ENCODE measurements around the gene CXorf49.
"Not testable (repeated sequence)": the region's sequence is repeated elsewhere in the genome, so short reads cannot be mapped to it uniquely, and the experiment has no call there.

CXorf49 gene

GRCh38 chrX:71671043-71671780 is 46.9 kb downstream of the CXorf49 start:
- WGBS (ENCODE audit: insufficient coverage, insufficient read length): no CpG with 5 or more reads among the region's 12 CpGs
- Histone ChIP-seq H3K27ac (ENCODE audit: low read length) (no peak overlapping the region), H3K4me1 (ENCODE audit: control insufficient read depth, insufficient read depth, low read length) (no peaks in the 10 kb centered on the region; the same call in 1 of the 2 replicates), H3K9me3 (ENCODE audit: control insufficient read depth, insufficient read depth, low read length) (no peaks in the 10 kb centered on the region), H3K4me3 (ENCODE audit: low read length) (no peak overlapping the region), H3K27me3 (ENCODE audit: control insufficient read depth, insufficient read depth, low read length) (no peaks in the 10 kb centered on the region), H3K36me3 (ENCODE audit: control insufficient read depth, insufficient read depth, low read length) (no peaks in the 10 kb centered on the region)
- DNase-seq (ENCODE audit: low read depth, low spot score): no peak

GRCh38 chrX:71669947-71670346 is 48.1 kb downstream of the CXorf49 start:
- peak; percentile 25 for DNase-seq (ENCODE audit: low read depth, low spot score)
- H3K36me3 ChIP-seq (ENCODE audit: control insufficient read depth, insufficient read depth, low read length); H3K4me3 ChIP-seq (ENCODE audit: low read length); H3K27ac ChIP-seq (ENCODE audit: low read length); H3K4me1 ChIP-seq (ENCODE audit: control insufficient read depth, insufficient read depth, low read length); H3K27me3 ChIP-seq (ENCODE audit: control insufficient read depth, insufficient read depth, low read length); H3K9me3 ChIP-seq (ENCODE audit: control insufficient read depth, insufficient read depth, low read length): not testable (repeated sequence)
- WGBS (ENCODE audit: insufficient coverage, insufficient read length): no CpG with 5 or more reads among the region's 10 CpGs

GRCh38 chrX:71669492-71669891 is 48.6 kb downstream of the CXorf49 start:
- no peak overlapping the region for H3K4me3 ChIP-seq (ENCODE audit: low read length)
- H3K36me3 ChIP-seq (ENCODE audit: control insufficient read depth, insufficient read depth, low read length): no peaks in the 10 kb centered on the region
- no CpG with 5 or more reads among the region's 13 CpGs for WGBS (ENCODE audit: insufficient coverage, insufficient read length)
- H3K4me1 ChIP-seq (ENCODE audit: control insufficient read depth, insufficient read depth, low read length): no peaks in the 10 kb centered on the region; the same call in 1 of the 2 replicates
- H3K27me3 ChIP-seq (ENCODE audit: control insufficient read depth, insufficient read depth, low read length): no peaks in the 10 kb centered on the region
- H3K27ac ChIP-seq (ENCODE audit: low read length): no peak overlapping the region
- H3K9me3 ChIP-seq (ENCODE audit: control insufficient read depth, insufficient read depth, low read length): no peaks in the 10 kb centered on the region
- DNase-seq (ENCODE audit: low read depth, low spot score): no peak

- Histone ChIP-seq H3K27me3 (ENCODE audit: control insufficient read depth, insufficient read depth, low read length) (no peaks in the 10 kb centered on the region), H3K4me3 (ENCODE audit: low read length) (no peak overlapping the region), H3K27ac (ENCODE audit: low read length) (no peak overlapping the region), H3K9me3 (ENCODE audit: control insufficient read depth, insufficient read depth, low read length) (no peaks in the 10 kb centered on the region), H3K36me3 (ENCODE audit: control insufficient read depth, insufficient read depth, low read length) (no peaks in the 10 kb centered on the region), H3K4me1 (ENCODE audit: control insufficient read depth, insufficient read depth, low read length) (no peaks in the 10 kb centered on the region; the same call in 1 of the 2 replicates)
- DNase-seq (ENCODE audit: low read depth, low spot score): no peak
- WGBS (ENCODE audit: insufficient coverage, insufficient read length): no CpG with 5 or more reads among the region's 16 CpGs
Observed at GRCh38 chrX:71668248-71668595, 49.9 kb downstream of the CXorf49 start.

GRCh38 chrX:71667328-71668247 is 50.5 kb downstream of the CXorf49 start, which contains the start of gene LOC101059915:
Gene LOC101059915 (plus strand): TSS chrX:71667546.
- no peaks in the 10 kb centered on the region; the same call in 1 of the 2 replicates for H3K4me1 ChIP-seq (ENCODE audit: control insufficient read depth, insufficient read depth, low read length)

GRCh38 chrX:71666240-71667223 is 51.6 kb downstream of the CXorf49 start:
- H3K4me3 ChIP-seq (ENCODE audit: low read length): no peak overlapping the region
- no CpG with 5 or more reads among the region's 48 CpGs for WGBS (ENCODE audit: insufficient coverage, insufficient read length)
- DNase-seq (ENCODE audit: low read depth, low spot score): no peak
- no peak overlapping the region for H3K27ac ChIP-seq (ENCODE audit: low read length)
- H3K9me3 ChIP-seq (ENCODE audit: control insufficient read depth, insufficient read depth, low read length): no peaks in the 10 kb centered on the region
- H3K27me3 ChIP-seq (ENCODE audit: control insufficient read depth, insufficient read depth, low read length): no peaks in the 10 kb centered on the region
- H3K4me1 ChIP-seq (ENCODE audit: control insufficient read depth, insufficient read depth, low read length): no peaks in the 10 kb centered on the region
- H3K36me3 ChIP-seq (ENCODE audit: control insufficient read depth, insufficient read depth, low read length): no peaks in the 10 kb centered on the region

More at GRCh38 chrX:71667328-71668247, 50.5 kb downstream of the CXorf49 start, which contains the start of gene LOC101059915:
- H3K36me3 ChIP-seq (ENCODE audit: control insufficient read depth, insufficient read depth, low read length): no peaks in the 10 kb centered on the region
- H3K27me3 ChIP-seq (ENCODE audit: control insufficient read depth, insufficient read depth, low read length): no peaks in the 10 kb centered on the region
- no peak within 1 kb of the TSS for H3K4me3 ChIP-seq (ENCODE audit: low read length)
- whole genome bisulfite sequencing (ENCODE audit: insufficient coverage, insufficient read length): no CpG with 5 or more reads among the region's 50 CpGs
- no peak for DNase-seq (ENCODE audit: low read depth, low spot score)
- no peak within 1 kb of the TSS for H3K27ac ChIP-seq (ENCODE audit: low read length)
- no peaks in the 10 kb centered on the region for H3K9me3 ChIP-seq (ENCODE audit: control insufficient read depth, insufficient read depth, low read length)

- Histone ChIP-seq H3K4me1 (ENCODE audit: control insufficient read depth, insufficient read depth, low read length) (no peaks in the 10 kb centered on the region), H3K9me3 (ENCODE audit: control insufficient read depth, insufficient read depth, low read length) (no peaks in the 10 kb centered on the region), H3K27ac (ENCODE audit: low read length) (no peak overlapping the region), H3K27me3 (ENCODE audit: control insufficient read depth, insufficient read depth, low read length) (no peaks in the 10 kb centered on the region), H3K4me3 (ENCODE audit: low read length) (no peak overlapping the region), H3K36me3 (ENCODE audit: control insufficient read depth, insufficient read depth, low read length) (no peaks in the 10 kb centered on the region)
- no CpG with 5 or more reads among the region's 10 CpGs for WGBS (ENCODE audit: insufficient coverage, insufficient read length)
- DNase-seq (ENCODE audit: low read depth, low spot score): no peak
Observed at GRCh38 chrX:71665747-71666146, 52.3 kb downstream of the CXorf49 start.

GRCh38 chrX:71664889-71665491 is 53.1 kb downstream of the CXorf49 start:
- WGBS (ENCODE audit: insufficient coverage, insufficient read length): no CpG with 5 or more reads among the region's 16 CpGs
- H3K36me3 ChIP-seq (ENCODE audit: control insufficient read depth, insufficient read depth, low read length): no peaks in the 10 kb centered on the region
- no peaks in the 10 kb centered on the region for H3K27me3 ChIP-seq (ENCODE audit: control insufficient read depth, insufficient read depth, low read length)
- H3K4me1 ChIP-seq (ENCODE audit: control insufficient read depth, insufficient read depth, low read length): no peaks in the 10 kb centered on the region
- no peak overlapping the region for H3K27ac ChIP-seq (ENCODE audit: low read length)
- H3K4me3 ChIP-seq (ENCODE audit: low read length): no peak overlapping the region
- DNase-seq (ENCODE audit: low read depth, low spot score): no peak
- no peaks in the 10 kb centered on the region for H3K9me3 ChIP-seq (ENCODE audit: control insufficient read depth, insufficient read depth, low read length)
